ENCODE measurements around the gene ZNF197. TPM values are rescaled to one million over a fixed set of nuclear protein-coding genes. Genes with fewer than 3 reads are reported as not detected.

The ZNF197 gene
- total and polyA plus RNA-seq, 8 donors: 5.3 to 12.1 (median 6.7) TPM

DNA sequence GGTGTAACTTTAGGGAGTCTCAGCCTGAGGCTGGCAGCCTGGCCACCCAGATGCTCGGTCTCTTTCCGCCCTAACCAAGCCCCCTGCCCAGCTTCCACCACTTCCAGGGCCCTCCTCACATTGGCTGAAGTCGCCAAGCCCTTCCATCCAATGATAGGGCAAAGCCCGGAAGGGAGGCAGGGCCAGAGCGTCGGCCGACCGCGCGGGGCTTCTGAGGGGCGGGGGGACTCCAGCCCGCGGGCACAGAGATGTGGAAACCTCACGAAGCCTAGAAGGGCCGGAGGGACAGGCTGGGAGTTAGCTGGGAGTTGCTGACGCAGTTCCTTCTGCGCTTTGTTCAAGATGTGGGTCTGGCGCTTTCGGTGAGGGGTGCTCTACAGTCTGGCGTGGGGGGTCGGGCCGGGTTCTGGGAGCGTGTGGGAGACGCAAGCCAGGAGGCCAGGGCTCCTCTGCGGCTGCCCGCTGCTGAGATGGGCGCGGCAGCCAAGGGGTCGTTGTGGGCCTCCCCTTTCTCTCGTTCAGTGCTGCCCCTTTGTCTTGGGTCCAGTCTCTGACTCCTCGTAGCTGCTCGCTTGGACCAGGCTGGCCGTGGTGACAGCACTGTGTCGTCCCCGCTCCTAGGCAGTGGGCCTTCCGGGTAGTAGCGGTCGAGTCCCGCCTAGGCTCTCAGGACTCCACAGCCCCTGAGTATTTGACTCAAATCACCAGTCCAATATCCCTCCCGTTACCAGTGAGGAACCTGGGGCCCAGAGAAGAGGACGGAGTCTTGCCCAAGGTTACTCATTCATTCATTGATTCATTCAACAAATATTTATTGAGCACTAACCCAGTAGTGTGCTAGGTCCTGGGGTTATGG is 40.0 kb upstream of the ZNF197 start, which contains the start of gene ZNF660:
ZNF660 (plus strand) TSS at position 319 of the 856 bp plus-strand sequence. CDS start 9,230 bp downstream, outside the sequence.
- intact Hi-C loops (cut with DNase I): no loop called here
- TF ChIP-seq, protein P1, sequence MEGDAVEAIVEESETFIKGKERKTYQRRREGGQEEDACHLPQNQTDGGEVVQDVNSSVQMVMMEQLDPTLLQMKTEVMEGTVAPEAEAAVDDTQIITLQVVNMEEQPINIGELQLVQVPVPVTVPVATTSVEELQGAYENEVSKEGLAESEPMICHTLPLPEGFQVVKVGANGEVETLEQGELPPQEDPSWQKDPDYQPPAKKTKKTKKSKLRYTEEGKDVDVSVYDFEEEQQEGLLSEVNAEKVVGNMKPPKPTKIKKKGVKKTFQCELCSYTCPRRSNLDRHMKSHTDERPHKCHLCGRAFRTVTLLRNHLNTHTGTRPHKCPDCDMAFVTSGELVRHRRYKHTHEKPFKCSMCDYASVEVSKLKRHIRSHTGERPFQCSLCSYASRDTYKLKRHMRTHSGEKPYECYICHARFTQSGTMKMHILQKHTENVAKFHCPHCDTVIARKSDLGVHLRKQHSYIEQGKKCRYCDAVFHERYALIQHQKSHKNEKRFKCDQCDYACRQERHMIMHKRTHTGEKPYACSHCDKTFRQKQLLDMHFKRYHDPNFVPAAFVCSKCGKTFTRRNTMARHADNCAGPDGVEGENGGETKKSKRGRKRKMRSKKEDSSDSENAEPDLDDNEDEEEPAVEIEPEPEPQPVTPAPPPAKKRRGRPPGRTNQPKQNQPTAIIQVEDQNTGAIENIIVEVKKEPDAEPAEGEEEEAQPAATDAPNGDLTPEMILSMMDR (IDR thresholded peaks at IDR 0.05): no peak
- no peaks in the 10 kb centered on the region for H3K27me3 ChIP-seq
- WGBS, 2 donors: 1 to 2% methylated on average over 41 of the region's 41 CpGs
- H3K9me3 ChIP-seq: no peaks in the 10 kb centered on the region
- ATAC-seq (peak; percentile 90 to 96 (median 95)), FAIRE-seq (no peak), DNase-seq (peak; percentile 24 to 72 (median 48))
- no peaks in the 10 kb centered on the region for H3K36me3 ChIP-seq
- H3K4me1 ChIP-seq: peaks cover 0 to 4% (median 0%) of the 10 kb centered on the region in 3 donors
- H3K27ac ChIP-seq: peak within 1 kb of the TSS in 1 of 4 donors; percentile 24
- peak within 1 kb of the TSS; percentile 36 to 53 (median 48) for H3K4me3 ChIP-seq

DNA sequence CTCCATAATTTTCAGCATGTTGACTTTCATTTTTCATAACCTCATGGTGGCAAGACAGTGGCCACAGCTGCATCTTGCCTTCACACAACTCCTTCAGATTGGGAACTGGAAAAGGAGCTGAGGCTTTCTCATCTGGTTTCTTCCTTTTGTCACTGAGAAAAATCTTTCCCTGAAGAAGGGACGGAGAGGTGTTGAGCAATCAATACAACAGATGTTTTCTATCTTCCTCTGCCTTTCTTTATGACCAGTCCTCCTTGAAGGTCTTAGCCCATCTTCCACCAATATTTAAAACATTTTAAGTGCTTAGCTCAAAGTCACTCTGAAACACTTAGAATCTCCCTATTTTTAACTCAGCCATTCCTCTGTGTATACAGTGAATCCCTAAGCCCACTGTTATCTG is 28.2 kb upstream of the ZNF197 start:
- WGBS, 2 donors: 89 to 94% methylated on average over 1 of the region's 1 CpG
- Histone ChIP-seq H3K27ac (no peak overlapping the region), H3K9me3 (no peaks in the 10 kb centered on the region), H3K4me3 (no peak overlapping the region), H3K27me3 (no peaks in the 10 kb centered on the region), H3K4me1 (no peaks in the 10 kb centered on the region), H3K36me3 (peaks cover 0 to 12% (median 6%) of the 10 kb centered on the region in 3 donors)
- no peak for ATAC-seq
- TF ChIP-seq, protein P1 (IDR thresholded peaks at IDR 0.05): no peak
- no peak for FAIRE-seq
- intact Hi-C loops (cut with DNase I): no loop called here
- no peak for DNase-seq

- WGBS, 2 donors: 94 to 98% methylated on average over 2 of the region's 2 CpGs
These were observed 23.1 kb upstream of the ZNF197 start for GRCh38 chr3:44601749-44602148.

DNA sequence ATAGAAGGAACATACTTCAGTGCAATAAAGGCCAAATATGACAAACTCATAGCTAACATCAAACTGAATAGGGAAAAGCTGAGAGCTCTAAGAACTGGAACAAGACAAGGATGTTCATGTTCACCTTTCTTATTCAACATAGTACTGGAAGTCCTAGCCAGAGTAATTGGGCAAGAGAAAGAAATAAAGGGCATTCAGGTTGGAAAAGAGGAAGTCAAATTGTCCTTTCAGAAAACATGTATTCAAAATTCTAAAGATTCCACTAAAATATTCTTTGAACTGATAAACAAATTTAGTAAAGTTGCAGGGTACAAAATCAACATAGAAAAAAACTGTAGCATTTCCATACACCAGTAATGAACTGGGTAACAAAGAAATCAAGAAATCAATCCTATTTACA is 12.2 kb upstream of the ZNF197 start:
- ATAC-seq (no peak), FAIRE-seq (no peak), DNase-seq (no peak)
- Histone ChIP-seq H3K27me3 (no peaks in the 10 kb centered on the region), H3K9me3 (no peaks in the 10 kb centered on the region), H3K27ac (no peak overlapping the region), H3K36me3 (no peaks in the 10 kb centered on the region), H3K4me1 (no peaks in the 10 kb centered on the region), H3K4me3 (no peak overlapping the region)
- TF ChIP-seq, protein P1 (IDR thresholded peaks at IDR 0.05): no peak
- intact Hi-C loops (cut with DNase I): no loop called here

More at GRCh38 chr3:44601749-44602148, 23.1 kb upstream of the ZNF197 start:
- intact Hi-C loops (cut with DNase I): no loop called here
- TF ChIP-seq, protein P1 (IDR thresholded peaks at IDR 0.05): no peak
- Histone ChIP-seq H3K27me3 (no peaks in the 10 kb centered on the region), H3K4me3 (no peak overlapping the region), H3K9me3 (no peaks in the 10 kb centered on the region), H3K4me1 (no peaks in the 10 kb centered on the region), H3K27ac (no peak overlapping the region), H3K36me3 (no peaks in the 10 kb centered on the region)
- FAIRE-seq (no peak), DNase-seq (no peak), ATAC-seq (no peak)

GRCh38 chr3:44628716-44629115 is 3.9 kb downstream of the ZNF197 start:
- Histone ChIP-seq H3K27ac (no peak overlapping the region), H3K27me3 (no peaks in the 10 kb centered on the region), H3K36me3 (peaks cover 0 to 21% (median 10%) of the 10 kb centered on the region in 3 donors), H3K4me1 (peaks cover 7 to 19% (median 12%) of the 10 kb centered on the region in 3 donors), H3K4me3 (no peak overlapping the region), H3K9me3 (no peaks in the 10 kb centered on the region)
- 89% methylated on average over 2 of the region's 2 CpGs for WGBS, 2 donors
- intact Hi-C loops (cut with DNase I): no loop called here
- FAIRE-seq (no peak), ATAC-seq (no peak), DNase-seq (no peak)
- TF ChIP-seq, protein P1 (IDR thresholded peaks at IDR 0.05): no peak

Measured in pancreas (tissue), 10 donors.